ENCODE data around the gene PPL.

GRCh38 chr16:4928227-4928626 lies 8.7 kb downstream of the PPL start:
- TF ChIP-seq, protein P1, sequence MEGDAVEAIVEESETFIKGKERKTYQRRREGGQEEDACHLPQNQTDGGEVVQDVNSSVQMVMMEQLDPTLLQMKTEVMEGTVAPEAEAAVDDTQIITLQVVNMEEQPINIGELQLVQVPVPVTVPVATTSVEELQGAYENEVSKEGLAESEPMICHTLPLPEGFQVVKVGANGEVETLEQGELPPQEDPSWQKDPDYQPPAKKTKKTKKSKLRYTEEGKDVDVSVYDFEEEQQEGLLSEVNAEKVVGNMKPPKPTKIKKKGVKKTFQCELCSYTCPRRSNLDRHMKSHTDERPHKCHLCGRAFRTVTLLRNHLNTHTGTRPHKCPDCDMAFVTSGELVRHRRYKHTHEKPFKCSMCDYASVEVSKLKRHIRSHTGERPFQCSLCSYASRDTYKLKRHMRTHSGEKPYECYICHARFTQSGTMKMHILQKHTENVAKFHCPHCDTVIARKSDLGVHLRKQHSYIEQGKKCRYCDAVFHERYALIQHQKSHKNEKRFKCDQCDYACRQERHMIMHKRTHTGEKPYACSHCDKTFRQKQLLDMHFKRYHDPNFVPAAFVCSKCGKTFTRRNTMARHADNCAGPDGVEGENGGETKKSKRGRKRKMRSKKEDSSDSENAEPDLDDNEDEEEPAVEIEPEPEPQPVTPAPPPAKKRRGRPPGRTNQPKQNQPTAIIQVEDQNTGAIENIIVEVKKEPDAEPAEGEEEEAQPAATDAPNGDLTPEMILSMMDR (IDR thresholded peaks at IDR 0.05) = no peak
- TF ChIP-seq CBFB (CRISPR knock-in tag; IDR thresholded peaks at IDR 0.05; ENCODE audit: low read depth) = no peak
- no peak for TF ChIP-seq ZBTB21 (CRISPR knock-in tag; IDR thresholded peaks at IDR 0.05; ENCODE audit: borderline replicate concordance)
- TF ChIP-seq USF1 (CRISPR knock-in tag; IDR thresholded peaks at IDR 0.05) = no peak
- TF ChIP-seq ZNF263 (CRISPR knock-in tag; IDR thresholded peaks at IDR 0.05; ENCODE audit: low read depth) = no peak
- TF ChIP-seq TEAD4 (CRISPR knock-in tag; IDR thresholded peaks at IDR 0.05) = no peak
- no peak for TF ChIP-seq ARID4B (CRISPR knock-in tag; IDR thresholded peaks at IDR 0.05; ENCODE audit: borderline replicate concordance)
- TF ChIP-seq JUN (CRISPR knock-in tag; IDR thresholded peaks at IDR 0.05) = no peak
- no peak for TF ChIP-seq CREM (CRISPR knock-in tag; IDR thresholded peaks at IDR 0.05)
- TF ChIP-seq ELF4 (CRISPR knock-in tag; IDR thresholded peaks at IDR 0.05; ENCODE audit: low read depth) = no peak
- no peak for TF ChIP-seq TEAD1 (CRISPR knock-in tag; IDR thresholded peaks at IDR 0.05)
- no peak for TF ChIP-seq NR3C1 (CRISPR knock-in tag; conservative IDR thresholded peaks at IDR 0.05; ENCODE audit: low read depth)
